Panc1 (cell line): ENCODE measurements around the gene ASTN2.

Source experiments
- CTCF ChIP-seq: fragments of 450-650 bp; IDR thresholded peaks from 2 replicates; pipeline ENCODE4 v1.5.1; 2017; ENCODE audit warnings: mild to moderate bottlenecking
- POLR2AphosphoS5 ChIP-seq: IDR thresholded peaks from 2 replicates; pipeline ENCODE4 v1.6.1; 2012; ENCODE audit warnings: mild to moderate bottlenecking, low read depth, low read length, moderate library complexity
- SIN3A ChIP-seq: IDR thresholded peaks from 2 replicates; pipeline ENCODE4 v1.6.1; 2012; ENCODE audit warnings: low read depth, mild to moderate bottlenecking, low read length, moderate library complexity, borderline replicate concordance; ENCODE audit not compliant: insufficient read depth

GRCh38 chr9:117249799-117250198 is 165.1 kb downstream of the ASTN2 start:
- no peak for TF ChIP-seq CTCF
- TF ChIP-seq POLR2AphosphoS5: no peak
- TF ChIP-seq SIN3A: no peak
